PC-9 (cell line): ENCODE data around the gene EFCAB7. TPM values are rescaled to one million over a fixed set of nuclear protein-coding genes. Genes with fewer than 3 reads are reported as not detected.

Source experiments
- BruUV-seq: library from RNA; stranded (reverse); fragments of 400-500 nt; replicated peaks from 2 replicates; lab custom pipeline; 2021; lab: Mats Ljungman, UMichigan
- CTCF ChIA-PET: fragments of 300-600 bp; sonication (Branson Sonifier 250); formaldehyde crosslinking; loops from one replicate; lab custom pipeline; 2022; ENCODE audit warnings: antibody characterized with exemption; lab: Charles Lee
- POLR2A ChIA-PET: fragments of 300-600 bp; sonication (Branson Sonifier 250); formaldehyde crosslinking; loops from one replicate; lab custom pipeline; 2022; ENCODE audit warnings: antibody characterized with exemption; ENCODE audit not compliant: unreplicated experiment; lab: Charles Lee
- DNase-seq, 2 experiments: peaks; one replicate each; pipeline versions ENCODE4 v3.0.0 to v3.0.0-alpha.2; 2015 to 2022; ENCODE audit warnings: mixed read lengths in 1 of 2
- H2AFZ ChIP-seq: fragments of 200-600 bp; sonication (generic); 2 replicates; pipeline ENCODE4 v1.8.1; 2017; ENCODE audit warnings: antibody characterized with exemption
- H3F3A ChIP-seq: fragments of 200-600 bp; sonication (generic); 2 replicates; pipeline ENCODE4 v1.8.1; 2017; ENCODE audit warnings: antibody characterized with exemption, mild to moderate bottlenecking, low read depth; ENCODE audit not compliant: insufficient read depth
- H3K27ac ChIP-seq: fragments of 200-600 bp; sonication (generic); 2 replicates; pipeline ENCODE4 v1.6.1; 2016; ENCODE audit warnings: mixed run types
- H3K27me3 ChIP-seq: fragments of 200-600 bp; sonication (generic); 2 replicates; pipeline ENCODE4 v1.6.1; 2016; ENCODE audit warnings: low read depth, mixed run types; ENCODE audit not compliant: insufficient read depth
- H3K36me3 ChIP-seq: fragments of 200-600 bp; sonication (generic); 2 replicates; pipeline ENCODE4 v1.6.1; 2016; ENCODE audit warnings: low read depth, mixed run types
- H3K4me1 ChIP-seq: fragments of 200-600 bp; sonication (generic); replicated peaks from 2 replicates; pipeline ENCODE4 v1.6.1; 2016; ENCODE audit warnings: mixed run types; ENCODE audit not compliant: insufficient read depth
- H3K4me2 ChIP-seq: fragments of 200-600 bp; sonication (generic); 2 replicates; pipeline ENCODE4 v1.6.1; 2017; ENCODE audit warnings: mixed run types
- H3K4me3 ChIP-seq: fragments of 200-600 bp; sonication (generic); 2 replicates; pipeline ENCODE4 v1.6.1; 2016; ENCODE audit warnings: mixed run types
- H3K79me2 ChIP-seq: fragments of 200-600 bp; sonication (generic); 2 replicates; pipeline ENCODE4 v1.6.1; 2017; ENCODE audit warnings: low read depth, mixed run types
- H3K9me2 ChIP-seq: fragments of 200-600 bp; sonication (generic); 2 replicates; pipeline ENCODE4 v1.8.1; 2017; ENCODE audit warnings: mild to moderate bottlenecking; ENCODE audit not compliant: insufficient read depth
- H3K9me3 ChIP-seq: fragments of 200-600 bp; sonication (generic); 2 replicates; pipeline ENCODE4 v1.8.1; 2016; ENCODE audit warnings: low read depth; ENCODE audit not compliant: insufficient read depth
- H4K20me1 ChIP-seq: fragments of 200-600 bp; sonication (generic); 2 replicates; pipeline ENCODE4 v1.8.1; 2017; ENCODE audit not compliant: insufficient read depth
- EZH2 ChIP-seq: fragments of 200-600 bp; sonication (generic); IDR thresholded peaks from 2 replicates; pipeline ENCODE4 v1.8.0; 2017; ENCODE audit warnings: antibody characterized with exemption, low read depth
- intact Hi-C: fragments of 100-400 bp; cut with micrococcal nuclease; formaldehyde crosslinking; loops from one replicate; pipeline ENCODE4 v1.10.0; 2022; ENCODE audit not compliant: unreplicated experiment
- total RNA-seq: library from RNA; stranded (reverse); gene quantifications from 2 replicates; pipeline ENCODE4 v1.2.3, GENCODE V29; 2021
- TF ChIP-seq, protein P1 (sequence below): fragments of 200-600 bp; sonication (generic); conservative IDR thresholded peaks from 2 replicates; pipeline ENCODE4 v1.6.1; 2017; ENCODE audit warnings: mixed run types, antibody characterized with exemption, mild to moderate bottlenecking, moderate library complexity

The EFCAB7 gene
- total RNA-seq, 1 experiment from 2014 or later = 11.2 TPM

DNA sequence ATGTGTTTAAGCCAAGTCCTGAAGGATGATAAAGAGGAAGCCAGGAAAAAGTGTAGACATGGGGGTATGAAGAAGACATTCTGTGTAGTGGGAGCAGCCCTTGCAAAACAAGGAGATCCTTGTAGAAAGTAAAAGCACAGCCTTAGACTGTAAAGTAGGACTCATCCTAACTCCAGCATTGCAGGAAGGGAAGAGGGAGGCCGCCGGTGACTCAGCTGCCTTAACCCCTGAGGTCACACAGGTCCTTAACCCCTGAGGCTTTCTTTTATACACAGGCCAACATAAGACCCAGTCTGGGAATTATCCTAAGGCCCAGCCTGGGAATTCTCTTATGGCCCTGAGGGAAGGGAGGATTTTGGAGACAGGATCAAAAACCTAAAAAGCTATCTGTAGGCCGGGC lies 87.9 kb downstream of the EFCAB7 start:
- no TSS peak for BruUV-seq
- H3K9me3 ChIP-seq = no peaks in the 10 kb centered on the region
- H3K79me2 ChIP-seq = peaks cover 38% of the 10 kb centered on the region
- no peaks in the 10 kb centered on the region for H3K9me2 ChIP-seq
- H3K36me3 ChIP-seq = no peaks in the 10 kb centered on the region
- no peaks in the 10 kb centered on the region for H4K20me1 ChIP-seq
- ChIA-PET POLR2A (interaction anchor here (0.6 kb wide), 1 partner anchor 534 kb away, joined by 4 read pairs; no protein-coding TSS in a partner anchor), CTCF (interaction anchor here (0.5 kb wide), 1 partner anchor 1466 kb away, joined by 3 read pairs; no protein-coding TSS in a partner anchor)
- no peak overlapping the region for H3K4me3 ChIP-seq
- TF ChIP-seq, protein P1, sequence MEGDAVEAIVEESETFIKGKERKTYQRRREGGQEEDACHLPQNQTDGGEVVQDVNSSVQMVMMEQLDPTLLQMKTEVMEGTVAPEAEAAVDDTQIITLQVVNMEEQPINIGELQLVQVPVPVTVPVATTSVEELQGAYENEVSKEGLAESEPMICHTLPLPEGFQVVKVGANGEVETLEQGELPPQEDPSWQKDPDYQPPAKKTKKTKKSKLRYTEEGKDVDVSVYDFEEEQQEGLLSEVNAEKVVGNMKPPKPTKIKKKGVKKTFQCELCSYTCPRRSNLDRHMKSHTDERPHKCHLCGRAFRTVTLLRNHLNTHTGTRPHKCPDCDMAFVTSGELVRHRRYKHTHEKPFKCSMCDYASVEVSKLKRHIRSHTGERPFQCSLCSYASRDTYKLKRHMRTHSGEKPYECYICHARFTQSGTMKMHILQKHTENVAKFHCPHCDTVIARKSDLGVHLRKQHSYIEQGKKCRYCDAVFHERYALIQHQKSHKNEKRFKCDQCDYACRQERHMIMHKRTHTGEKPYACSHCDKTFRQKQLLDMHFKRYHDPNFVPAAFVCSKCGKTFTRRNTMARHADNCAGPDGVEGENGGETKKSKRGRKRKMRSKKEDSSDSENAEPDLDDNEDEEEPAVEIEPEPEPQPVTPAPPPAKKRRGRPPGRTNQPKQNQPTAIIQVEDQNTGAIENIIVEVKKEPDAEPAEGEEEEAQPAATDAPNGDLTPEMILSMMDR = no peak
- TF ChIP-seq EZH2 = no peak
- DNase-seq = peak in 1 of 2 experiments; percentile 17
- H3K4me1 ChIP-seq = peaks cover 34% of the 10 kb centered on the region
- intact Hi-C loops = no loop called here
- H3K4me2 ChIP-seq = peak overlapping the region; percentile 42
- no peaks in the 10 kb centered on the region for H3K27me3 ChIP-seq
- H3K27ac ChIP-seq = peak overlapping the region; percentile 20; the same call in 1 of the 2 replicates
- H2AFZ ChIP-seq = no peak overlapping the region
- H3F3A ChIP-seq = peaks cover 32% of the 10 kb centered on the region; the same call in 1 of the 2 replicates

DNA sequence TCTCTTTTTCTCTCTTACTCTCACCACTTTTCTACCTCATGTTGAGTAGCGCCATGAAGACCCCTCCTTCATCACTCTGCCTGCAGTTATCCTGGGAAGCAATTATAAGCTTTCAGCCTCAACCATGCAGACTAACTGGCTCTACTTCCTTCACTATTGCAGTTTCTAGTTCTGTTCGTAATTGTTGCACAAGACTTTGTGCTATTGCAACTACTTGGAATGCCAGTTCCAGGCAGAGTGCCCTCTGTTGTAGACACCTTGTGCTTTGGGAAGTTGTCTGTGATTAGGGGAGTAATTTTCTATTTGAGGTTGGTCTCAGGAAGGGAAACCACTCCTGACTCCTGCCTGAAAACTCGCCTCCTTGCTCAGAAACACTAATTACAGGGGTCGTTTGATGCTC lies 89.2 kb downstream of the EFCAB7 start:
- H2AFZ ChIP-seq = no peak overlapping the region
- H3K36me3 ChIP-seq = no peaks in the 10 kb centered on the region
- H3K4me2 ChIP-seq = peak overlapping the region; percentile 17; the same call in 1 of the 2 replicates
- ChIA-PET CTCF (interaction anchor here (0.6 kb wide), 1 partner anchor 732 kb away, joined by 5 read pairs; no protein-coding TSS in a partner anchor), POLR2A (interaction anchor here (0.6 kb wide), 2 partner anchors 43 to 89 kb away, joined by 3 to 4 read pairs; partner anchors contain the start of gene EFCAB7)
- peak in 1 of 2 experiments; percentile 81 for DNase-seq
- no peak overlapping the region for H3K4me3 ChIP-seq
- H3K4me1 ChIP-seq = peaks cover 37% of the 10 kb centered on the region
- no peaks in the 10 kb centered on the region for H4K20me1 ChIP-seq
- TF ChIP-seq EZH2 = no peak
- TF ChIP-seq, protein P1 = no peak
- no TSS peak for BruUV-seq
- no peaks in the 10 kb centered on the region for H3K27me3 ChIP-seq
- peaks cover 32% of the 10 kb centered on the region; the same call in 1 of the 2 replicates for H3F3A ChIP-seq
- no peaks in the 10 kb centered on the region for H3K9me3 ChIP-seq
- H3K79me2 ChIP-seq = peaks cover 48% of the 10 kb centered on the region
- peak overlapping the region; percentile 77 for H3K27ac ChIP-seq
- no peaks in the 10 kb centered on the region for H3K9me2 ChIP-seq
- intact Hi-C loops = no loop called here

DNA sequence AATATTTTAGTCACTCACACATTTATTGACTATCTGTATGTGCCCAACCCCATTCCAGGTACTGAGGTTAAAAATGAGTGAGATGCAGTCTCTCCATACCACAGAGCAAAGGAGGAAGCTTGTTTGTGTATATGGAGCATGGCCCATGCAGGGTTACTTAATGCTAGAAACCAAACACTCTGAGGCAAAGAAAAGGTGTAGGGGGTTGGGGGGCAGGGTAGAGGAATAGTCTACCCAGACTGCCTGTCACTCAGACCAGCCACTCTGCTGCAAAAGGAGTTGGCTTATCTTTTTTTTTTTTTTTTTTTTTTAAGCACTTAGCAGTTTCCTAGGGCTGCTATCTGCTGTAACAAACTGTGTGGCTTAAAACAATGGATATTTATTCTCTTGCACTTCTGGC lies 89.6 kb downstream of the EFCAB7 start:
- H3K4me1 ChIP-seq = peaks cover 42% of the 10 kb centered on the region

More for the DNA sequence above, 89.6 kb downstream of the EFCAB7 start:
- intact Hi-C loops = no loop called here
- H3K79me2 ChIP-seq = peaks cover 48% of the 10 kb centered on the region
- peak overlapping the region; percentile 17; the same call in 1 of the 2 replicates for H3K4me2 ChIP-seq
- DNase-seq = peak in 1 of 2 experiments; percentile 74
- H3K4me3 ChIP-seq = no peak overlapping the region
- peak overlapping the region; percentile 77 for H3K27ac ChIP-seq
- H3K9me2 ChIP-seq = no peaks in the 10 kb centered on the region
- CTCF ChIA-PET = interaction anchor here (0.6 to 0.7 kb wide), 2 partner anchors 732 to 821 kb away, joined by 5 read pairs; no protein-coding TSS in a partner anchor
- BruUV-seq = no TSS peak
- H2AFZ ChIP-seq = no peak overlapping the region
- H3K9me3 ChIP-seq = no peaks in the 10 kb centered on the region
- no peaks in the 10 kb centered on the region for H4K20me1 ChIP-seq
- H3K27me3 ChIP-seq = no peaks in the 10 kb centered on the region
- POLR2A ChIA-PET = interaction anchor here (0.6 kb wide), 2 partner anchors 42 to 89 kb away, joined by 3 to 4 read pairs; partner anchors contain the start of gene EFCAB7
- H3K36me3 ChIP-seq = no peaks in the 10 kb centered on the region
- TF ChIP-seq, protein P1 = no peak
- no peak for TF ChIP-seq EZH2
- peaks cover 32% of the 10 kb centered on the region; the same call in 1 of the 2 replicates for H3F3A ChIP-seq
